ENCODE data around the gene AARS2. TPM values are rescaled to one million over a fixed set of nuclear protein-coding genes. Genes with fewer than 3 reads are reported as not detected.
A peak's percentile ranks its signal among the peaks of the same experiment; 100 is the strongest.

AARS2 gene
- total RNA-seq, 2 donors from 2014 or later, result 6.0 to 8.8 TPM

DNA sequence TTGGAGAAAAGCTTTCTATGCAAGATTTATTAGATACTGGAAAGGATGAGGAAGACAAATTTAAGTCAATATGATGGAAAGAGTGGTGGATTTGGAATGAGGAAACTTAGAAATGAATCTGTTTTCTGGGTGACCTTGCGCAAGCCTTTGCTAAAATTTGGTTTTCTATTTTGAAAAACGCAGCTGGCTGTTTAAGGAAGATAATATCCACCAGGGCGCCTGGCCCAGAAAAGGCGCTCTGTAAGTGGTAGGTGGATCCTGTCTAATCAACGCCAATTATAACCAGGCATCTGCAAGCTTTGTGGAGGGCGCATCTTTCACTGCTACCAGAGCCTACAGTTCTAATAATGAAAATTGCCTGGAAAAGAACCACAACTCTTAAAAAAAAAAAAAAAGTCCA lies 28.9 kb upstream of the AARS2 start:
- Histone ChIP-seq H3K4me1 (ENCODE audit: control insufficient read depth in 1 of 2, low read depth in 2 of 2) (peaks cover 4 to 25% of the 10 kb centered on the region in 2 donors), H3K4me3 (peak overlapping the region; percentile 62), H3K27ac (no peak overlapping the region), H3K36me3 (no peaks in the 10 kb centered on the region), H3K9me3 (no peaks in the 10 kb centered on the region), H3K27me3 (replicated peaks; ENCODE audit: insufficient read depth) (peaks cover 9% of the 10 kb centered on the region)
- DNase-seq (ENCODE audit: low spot score) (no peak), ATAC-seq (ENCODE audit: insufficient number of reproducible peaks, low FRiP score, low read depth) (no peak)
- TF ChIP-seq, protein P1, sequence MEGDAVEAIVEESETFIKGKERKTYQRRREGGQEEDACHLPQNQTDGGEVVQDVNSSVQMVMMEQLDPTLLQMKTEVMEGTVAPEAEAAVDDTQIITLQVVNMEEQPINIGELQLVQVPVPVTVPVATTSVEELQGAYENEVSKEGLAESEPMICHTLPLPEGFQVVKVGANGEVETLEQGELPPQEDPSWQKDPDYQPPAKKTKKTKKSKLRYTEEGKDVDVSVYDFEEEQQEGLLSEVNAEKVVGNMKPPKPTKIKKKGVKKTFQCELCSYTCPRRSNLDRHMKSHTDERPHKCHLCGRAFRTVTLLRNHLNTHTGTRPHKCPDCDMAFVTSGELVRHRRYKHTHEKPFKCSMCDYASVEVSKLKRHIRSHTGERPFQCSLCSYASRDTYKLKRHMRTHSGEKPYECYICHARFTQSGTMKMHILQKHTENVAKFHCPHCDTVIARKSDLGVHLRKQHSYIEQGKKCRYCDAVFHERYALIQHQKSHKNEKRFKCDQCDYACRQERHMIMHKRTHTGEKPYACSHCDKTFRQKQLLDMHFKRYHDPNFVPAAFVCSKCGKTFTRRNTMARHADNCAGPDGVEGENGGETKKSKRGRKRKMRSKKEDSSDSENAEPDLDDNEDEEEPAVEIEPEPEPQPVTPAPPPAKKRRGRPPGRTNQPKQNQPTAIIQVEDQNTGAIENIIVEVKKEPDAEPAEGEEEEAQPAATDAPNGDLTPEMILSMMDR (IDR thresholded peaks at IDR 0.05), result no peak

DNA sequence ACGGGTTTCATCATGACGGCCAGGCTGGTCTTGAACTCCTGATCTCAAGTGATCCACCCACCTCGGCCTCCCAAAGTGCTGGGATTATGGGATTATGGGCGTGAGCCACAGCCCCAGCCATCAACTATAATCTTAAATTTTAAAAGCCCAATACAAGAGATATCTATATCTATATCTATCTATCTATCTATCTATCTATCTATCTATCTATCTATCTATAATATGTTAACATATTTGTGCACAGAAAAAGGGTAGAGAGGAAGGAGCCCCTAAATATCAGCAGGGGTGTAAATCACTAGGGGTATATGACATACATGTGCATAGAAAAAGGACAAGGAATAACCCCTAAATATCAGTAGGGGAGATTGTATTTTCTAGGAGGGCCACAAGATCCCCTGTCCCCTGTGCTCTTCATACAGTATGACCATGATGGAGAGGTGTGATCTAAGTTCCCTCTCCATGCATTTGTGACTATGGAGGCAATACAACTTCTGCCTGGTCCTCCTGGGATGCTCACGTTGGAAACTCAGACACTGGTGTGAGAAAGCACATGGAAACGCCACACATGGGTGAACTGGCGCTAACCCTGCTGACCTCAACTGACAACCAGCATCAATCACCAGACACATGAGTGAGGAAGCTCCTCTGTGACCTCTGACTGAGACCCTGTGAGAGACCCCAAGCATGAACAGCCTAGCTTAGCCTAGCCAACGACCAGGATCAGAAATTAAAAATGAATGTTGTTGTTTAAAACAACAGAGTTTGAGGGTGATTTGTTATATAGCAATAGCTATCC lies 28.1 kb upstream of the AARS2 start:
- Histone ChIP-seq H3K4me1 (ENCODE audit: control insufficient read depth in 1 of 2, low read depth in 2 of 2) (peaks cover 4 to 25% of the 10 kb centered on the region in 2 donors), H3K27me3 (replicated peaks; ENCODE audit: insufficient read depth) (peaks cover 9% of the 10 kb centered on the region), H3K4me3 (no peak overlapping the region), H3K9me3 (no peaks in the 10 kb centered on the region), H3K27ac (no peak overlapping the region), H3K36me3 (no peaks in the 10 kb centered on the region)
- no peak for ATAC-seq (ENCODE audit: insufficient number of reproducible peaks, low FRiP score, low read depth)
- DNase-seq (ENCODE audit: low spot score), result no peak
- TF ChIP-seq, protein P1 (IDR thresholded peaks at IDR 0.05), result no peak

DNA sequence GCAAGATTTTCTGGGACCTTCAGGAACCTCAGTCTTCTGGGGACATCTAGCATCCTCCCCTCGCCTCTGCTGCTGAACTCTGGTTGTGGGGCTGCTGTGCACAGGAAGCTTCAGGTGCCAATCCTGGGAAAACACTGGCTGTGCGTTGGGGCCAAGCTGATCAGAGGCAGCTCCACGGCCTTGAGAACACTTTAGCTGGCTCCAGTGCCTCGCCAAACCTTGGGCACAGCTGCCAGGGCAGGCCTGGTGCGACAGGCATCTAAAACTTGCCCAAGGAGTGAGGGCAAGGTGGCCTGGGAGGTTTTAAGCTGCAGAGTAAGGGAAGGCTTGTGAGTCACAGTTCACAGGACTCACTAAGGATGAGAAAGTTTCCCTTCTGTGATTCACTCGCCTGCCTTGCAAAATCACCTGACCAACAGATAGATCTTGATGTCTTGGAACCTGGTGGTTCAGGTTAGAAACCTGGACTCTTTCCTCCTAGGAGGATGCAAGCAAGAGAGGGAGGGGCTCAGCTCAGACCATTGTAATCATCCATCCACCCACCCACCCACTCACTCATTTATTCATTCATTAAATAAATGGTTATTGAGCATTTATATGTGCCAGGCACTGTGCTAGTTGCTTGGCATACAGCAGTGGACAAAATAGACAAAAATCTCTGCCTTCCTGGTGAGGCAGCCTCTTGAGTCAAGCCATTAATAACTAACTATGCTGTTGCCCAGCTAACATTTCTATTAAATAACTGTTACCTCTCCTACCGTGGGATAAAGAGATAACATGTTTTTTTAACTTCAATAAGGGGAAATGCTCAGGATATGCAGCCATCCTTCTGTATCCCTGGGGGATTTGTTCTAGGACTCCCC lies 26.8 kb upstream of the AARS2 start:
- H3K27me3 ChIP-seq (replicated peaks; ENCODE audit: insufficient read depth), result peaks cover 9% of the 10 kb centered on the region
- peaks cover 4 to 25% of the 10 kb centered on the region in 2 donors for H3K4me1 ChIP-seq (ENCODE audit: control insufficient read depth in 1 of 2, low read depth in 2 of 2)
- no peak for ATAC-seq (ENCODE audit: insufficient number of reproducible peaks, low FRiP score, low read depth)
- TF ChIP-seq, protein P1 (IDR thresholded peaks at IDR 0.05), result no peak
- no peaks in the 10 kb centered on the region for H3K36me3 ChIP-seq
- DNase-seq (ENCODE audit: low spot score), result no peak
- no peak overlapping the region for H3K27ac ChIP-seq
- H3K4me3 ChIP-seq, result no peak overlapping the region
- H3K9me3 ChIP-seq, result no peaks in the 10 kb centered on the region

DNA sequence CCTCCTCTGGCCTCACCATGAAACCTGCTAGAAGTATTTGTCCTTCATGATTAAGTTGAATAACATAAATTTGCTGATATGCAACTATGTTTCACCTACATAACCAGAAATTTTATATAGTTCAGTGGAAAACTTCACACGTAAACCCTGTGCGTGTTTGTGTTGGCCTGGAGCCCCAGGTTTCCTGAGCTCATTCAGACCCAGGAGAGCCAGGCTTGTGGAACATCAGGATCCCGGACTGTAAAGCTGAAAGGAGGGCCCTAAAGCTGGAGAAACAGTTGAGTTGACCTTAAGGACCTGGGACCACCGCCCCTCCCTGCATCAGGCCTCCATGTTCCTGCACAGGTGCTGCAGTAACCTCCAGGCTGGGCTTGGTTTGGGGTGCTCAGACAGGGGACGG lies 26.2 kb upstream of the AARS2 start:
- Histone ChIP-seq H3K27me3 (replicated peaks; ENCODE audit: insufficient read depth) (peaks cover 9% of the 10 kb centered on the region), H3K27ac (no peak overlapping the region), H3K4me3 (no peak overlapping the region), H3K9me3 (no peaks in the 10 kb centered on the region), H3K36me3 (no peaks in the 10 kb centered on the region), H3K4me1 (ENCODE audit: control insufficient read depth in 1 of 2, low read depth in 2 of 2) (peaks cover 4 to 25% of the 10 kb centered on the region in 2 donors)
- ATAC-seq (ENCODE audit: insufficient number of reproducible peaks, low FRiP score, low read depth) (no peak), DNase-seq (ENCODE audit: low spot score) (no peak)
- TF ChIP-seq, protein P1 (IDR thresholded peaks at IDR 0.05), result no peak

Data from thoracic aorta (tissue), 2 donors.